ENCODE measurements around the gene INTS13.

GRCh38 chr12:26868447-26869103 lies 69.2 kb downstream of the INTS13 start:
- TF ChIP-seq FOSL1 (IDR thresholded peaks at IDR 0.05; ENCODE audit: insufficient read depth, low read depth, low read length) (no peak), CTCF (IDR thresholded peaks at IDR 0.05; ENCODE audit: control extremely low read depth in 1 of 3, insufficient read depth in 1 of 3, low read depth in 1 of 3, low read length in 3 of 3) (no peak), ZNF274 (IDR thresholded peaks at IDR 0.05; ENCODE audit: borderline replicate concordance, extremely low read depth, low read length) (no peak), JUND (IDR thresholded peaks at IDR 0.05; ENCODE audit: low read length) (no peak), POLR2A (IDR thresholded peaks at IDR 0.05; ENCODE audit: control extremely low read depth in 1 of 2, low read depth in 2 of 2, low read length in 2 of 2) (no peak), NANOG (IDR thresholded peaks at IDR 0.05; ENCODE audit: insufficient read depth, low read depth, low read length, poor library complexity, severe bottlenecking) (no peak), EZH2 (IDR thresholded peaks at IDR 0.05; ENCODE audit: low read depth, low read length, severe bottlenecking) (no peak), EGR1 (IDR thresholded peaks at IDR 0.05; ENCODE audit: borderline replicate concordance, low read depth, low read length) (no peak), SIN3A (conservative IDR thresholded peaks at IDR 0.05 in 1 of 2, IDR thresholded peaks at IDR 0.05 in 1 of 2; ENCODE audit: low read depth in 1 of 2, low read length in 2 of 2) (no peak), GABPA (IDR thresholded peaks at IDR 0.05; ENCODE audit: borderline replicate concordance, insufficient read depth, low read length) (no peak), SP2 (IDR thresholded peaks at IDR 0.05; ENCODE audit: low read length) (no peak), RNF2 (IDR thresholded peaks at IDR 0.05; ENCODE audit: borderline replicate concordance, low read depth, low read length, missing control alignments, poor library complexity, severe bottlenecking) (no peak), CREB1 (IDR thresholded peaks at IDR 0.05) (no peak)
